LNCAP (cell line): Measurements from ENCODE around the gene CNTNAP2.

Experiments used
- TF ChIP-seq, protein P1 (sequence below): fragments of 450-650 bp; IDR thresholded peaks from 2 replicates; pipeline ENCODE4 v1.5.1; 2017; ENCODE audit warnings: mild to moderate bottlenecking

The CNTNAP2 gene

DNA sequence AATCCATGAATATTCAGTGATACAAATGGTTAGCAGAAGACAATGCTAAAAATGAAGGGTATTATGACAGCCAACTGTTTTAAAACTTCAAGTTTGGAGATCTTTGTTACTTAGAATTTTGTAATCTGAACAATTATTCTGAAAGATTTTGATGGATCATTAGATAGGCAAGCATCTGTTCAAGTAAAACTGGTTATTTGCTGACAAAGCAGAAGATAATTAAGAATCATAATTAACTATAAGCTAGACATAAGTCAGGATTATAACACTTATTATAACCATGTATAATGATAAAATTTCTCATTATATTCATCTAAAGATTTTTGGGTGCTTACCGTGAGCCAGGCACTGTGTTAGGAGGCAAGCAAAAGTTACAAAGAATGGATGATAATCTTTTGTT is 1145.1 kb downstream of the CNTNAP2 start:
- TF ChIP-seq, protein P1, sequence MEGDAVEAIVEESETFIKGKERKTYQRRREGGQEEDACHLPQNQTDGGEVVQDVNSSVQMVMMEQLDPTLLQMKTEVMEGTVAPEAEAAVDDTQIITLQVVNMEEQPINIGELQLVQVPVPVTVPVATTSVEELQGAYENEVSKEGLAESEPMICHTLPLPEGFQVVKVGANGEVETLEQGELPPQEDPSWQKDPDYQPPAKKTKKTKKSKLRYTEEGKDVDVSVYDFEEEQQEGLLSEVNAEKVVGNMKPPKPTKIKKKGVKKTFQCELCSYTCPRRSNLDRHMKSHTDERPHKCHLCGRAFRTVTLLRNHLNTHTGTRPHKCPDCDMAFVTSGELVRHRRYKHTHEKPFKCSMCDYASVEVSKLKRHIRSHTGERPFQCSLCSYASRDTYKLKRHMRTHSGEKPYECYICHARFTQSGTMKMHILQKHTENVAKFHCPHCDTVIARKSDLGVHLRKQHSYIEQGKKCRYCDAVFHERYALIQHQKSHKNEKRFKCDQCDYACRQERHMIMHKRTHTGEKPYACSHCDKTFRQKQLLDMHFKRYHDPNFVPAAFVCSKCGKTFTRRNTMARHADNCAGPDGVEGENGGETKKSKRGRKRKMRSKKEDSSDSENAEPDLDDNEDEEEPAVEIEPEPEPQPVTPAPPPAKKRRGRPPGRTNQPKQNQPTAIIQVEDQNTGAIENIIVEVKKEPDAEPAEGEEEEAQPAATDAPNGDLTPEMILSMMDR: no peak

DNA sequence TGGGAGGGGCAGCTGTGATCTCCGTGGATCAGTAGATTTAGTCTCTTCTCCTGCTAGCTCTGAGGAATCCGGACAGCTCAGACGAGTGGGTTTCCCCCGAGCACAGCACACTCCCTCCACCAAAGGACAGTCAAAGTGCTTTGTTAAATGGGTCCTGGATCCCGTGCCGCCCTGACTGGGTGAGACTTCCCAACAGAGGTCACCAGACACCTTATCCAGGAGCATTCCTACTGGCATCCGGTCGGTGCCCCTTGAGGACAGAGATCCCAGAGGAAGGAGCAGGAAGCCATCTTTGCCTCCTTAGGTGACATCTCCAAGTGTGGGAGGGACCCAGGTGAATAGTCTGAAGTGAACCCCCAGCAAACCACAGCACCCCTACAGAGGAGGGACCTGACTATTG is 1148.9 kb downstream of the CNTNAP2 start:
- TF ChIP-seq, protein P1: no peak

DNA sequence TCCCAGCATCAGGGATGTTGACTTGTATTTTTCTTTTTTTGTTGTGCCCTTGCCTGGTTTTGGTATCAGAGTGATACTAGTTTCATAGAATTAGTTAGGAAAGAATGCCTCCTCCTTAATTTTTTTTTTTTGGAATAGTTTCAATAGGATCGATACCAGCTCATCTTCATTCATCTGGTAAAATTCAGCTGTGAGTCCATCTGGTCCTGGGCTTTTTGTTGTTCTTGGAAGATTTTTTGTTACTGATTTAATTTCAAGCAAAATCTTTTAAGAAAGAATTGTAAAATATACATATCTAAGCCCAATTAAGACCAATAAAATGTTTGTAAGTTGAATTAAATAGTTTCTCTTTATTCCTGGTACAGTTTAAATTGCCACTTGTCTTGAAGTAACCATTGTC is 1159.5 kb downstream of the CNTNAP2 start:
- TF ChIP-seq, protein P1: no peak

DNA sequence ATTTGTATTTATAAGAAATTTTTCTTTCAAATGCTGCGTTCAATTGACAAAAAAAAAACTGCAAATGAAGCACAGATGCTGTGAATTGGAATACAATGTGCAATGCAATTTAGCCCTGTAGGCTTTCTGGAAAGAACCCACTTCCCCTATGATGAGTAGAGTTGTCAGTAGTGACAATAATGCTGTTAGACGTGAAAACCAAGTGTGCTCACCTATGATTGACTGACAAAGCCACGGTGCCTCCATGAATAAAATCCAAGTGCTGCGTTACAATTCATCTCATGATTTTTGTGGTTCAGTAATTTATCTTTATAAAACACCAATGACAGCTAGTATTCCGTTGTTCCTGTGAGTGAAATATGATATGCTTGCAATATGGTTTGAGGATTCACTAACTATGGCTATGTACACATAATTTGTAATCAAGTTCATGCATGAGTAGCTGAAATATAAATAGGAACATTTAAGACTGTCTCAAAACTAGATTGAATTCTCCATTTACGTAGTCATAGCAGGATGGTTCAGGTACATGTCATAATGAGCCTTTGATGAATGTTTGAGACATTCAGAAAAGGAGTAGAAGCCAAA is 1160.3 kb downstream of the CNTNAP2 start:
- TF ChIP-seq, protein P1: no peak

DNA sequence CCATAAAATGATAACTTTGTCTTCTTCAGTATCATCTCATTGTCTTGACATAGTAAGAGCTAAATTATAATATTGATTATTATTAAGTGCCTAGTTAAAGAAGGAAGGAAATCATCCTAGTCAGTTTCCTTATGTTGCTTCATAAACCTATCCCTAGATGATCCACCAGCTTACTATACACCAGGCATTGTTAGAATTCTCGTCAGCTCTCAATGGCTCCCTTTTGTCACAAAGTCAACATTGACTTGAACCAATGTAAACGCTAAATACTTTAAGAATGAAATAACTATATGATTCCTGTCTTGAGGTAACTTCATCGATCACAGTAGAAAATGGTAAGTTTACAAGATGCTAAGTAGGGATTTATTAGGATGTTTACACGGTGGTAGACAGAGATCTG is 1162.9 kb downstream of the CNTNAP2 start:
- TF ChIP-seq, protein P1: no peak

DNA sequence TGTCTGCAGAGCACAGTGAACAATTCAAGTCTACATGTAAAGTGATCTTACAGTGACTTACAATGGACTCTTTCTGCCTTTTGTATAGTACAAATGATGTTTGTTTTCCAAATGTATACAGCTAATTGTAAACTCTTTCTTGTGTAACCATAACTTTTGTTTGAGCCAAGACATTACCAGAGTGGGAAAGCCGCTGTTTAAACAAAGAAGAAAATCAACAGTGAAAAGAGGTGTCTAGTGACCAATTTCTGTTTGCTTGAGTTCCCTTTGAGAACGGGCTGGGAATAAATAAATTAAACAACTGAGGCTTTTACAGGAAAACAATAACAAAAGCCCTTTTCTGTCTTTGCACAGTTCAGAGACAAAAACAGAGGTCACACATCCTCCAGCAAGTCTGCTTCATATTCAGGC is 1163.4 kb downstream of the CNTNAP2 start:
- TF ChIP-seq, protein P1: no peak

DNA sequence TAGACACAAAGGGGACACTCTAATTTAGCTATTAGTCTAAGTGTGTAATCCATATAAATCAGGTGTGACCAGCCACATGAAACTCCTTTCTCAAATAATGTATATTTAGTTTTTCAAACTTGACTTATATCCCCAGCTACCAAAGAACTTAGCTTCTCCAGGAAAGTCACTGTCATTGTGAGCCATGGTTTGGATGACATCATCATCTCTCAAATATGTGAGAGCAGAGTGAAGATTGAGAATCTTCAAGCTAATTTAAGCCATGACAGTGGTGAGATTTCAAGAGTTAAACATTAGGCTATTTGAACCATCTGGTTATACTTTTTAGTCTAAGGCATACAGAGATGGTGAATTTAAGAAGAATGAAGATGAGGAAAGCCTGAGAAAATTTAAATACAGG is 1165.6 kb downstream of the CNTNAP2 start:
- TF ChIP-seq, protein P1: no peak

DNA sequence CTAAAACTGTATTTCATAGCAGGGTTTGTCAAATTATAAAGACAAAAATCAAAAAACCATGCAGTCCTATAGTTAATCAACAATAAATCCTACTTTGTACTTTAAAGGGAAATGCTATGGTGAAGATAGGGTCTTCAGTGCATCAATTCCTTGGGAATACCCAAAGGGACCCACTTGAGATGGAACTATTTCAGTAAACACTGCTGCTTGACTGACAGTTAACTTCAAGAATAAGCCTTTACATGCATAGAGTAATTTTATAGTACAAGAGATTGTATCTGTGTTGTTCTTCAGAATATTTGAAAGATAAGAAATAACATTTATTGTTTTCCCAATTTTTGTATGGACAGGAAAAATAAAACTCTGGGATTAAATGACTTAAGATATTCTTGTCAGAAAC is 1179.6 kb downstream of the CNTNAP2 start:
- TF ChIP-seq, protein P1: no peak
